Measurements from ENCODE around the gene C15orf39.

C15orf39 gene

DNA sequence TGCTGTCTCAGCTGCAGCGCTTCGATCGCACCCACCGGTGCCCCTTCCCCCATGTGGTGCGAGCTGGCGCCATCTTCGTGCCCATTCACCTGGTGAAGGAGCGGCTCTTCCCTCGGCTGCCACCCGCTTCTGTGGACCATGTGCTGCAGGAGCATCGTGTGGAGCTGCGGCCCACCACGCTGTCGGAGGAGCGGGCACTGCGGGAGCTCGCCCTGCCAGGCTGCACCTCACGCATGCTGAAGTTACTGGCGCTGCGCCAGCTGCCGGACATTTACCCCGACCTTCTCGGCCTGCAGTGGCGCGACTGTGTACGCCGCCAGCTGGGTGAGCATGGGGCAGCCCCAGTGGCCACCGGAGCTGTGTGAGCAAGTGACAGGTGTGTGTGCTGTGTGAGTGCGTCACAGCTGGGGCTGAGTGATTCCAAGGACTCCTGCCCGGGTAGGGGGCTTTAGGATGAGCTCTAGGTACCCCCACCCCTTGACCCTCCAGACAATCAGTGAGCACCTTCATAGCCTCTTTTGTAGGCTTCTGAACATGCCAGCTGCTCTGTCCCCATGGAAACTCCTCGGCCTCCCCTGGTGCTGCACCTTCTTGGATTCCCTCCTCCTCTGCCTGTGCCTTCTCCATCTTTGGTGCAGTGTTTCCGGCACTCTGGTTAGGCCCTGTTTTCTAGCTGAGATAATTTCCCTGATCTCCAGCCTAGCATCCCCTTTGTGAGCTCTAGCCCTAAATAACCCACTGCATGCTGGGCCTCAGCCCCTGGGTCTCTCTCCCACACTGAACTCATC lies 7.0 kb downstream of the C15orf39 start:
- Histone ChIP-seq H3K36me3 (replicated peaks; ENCODE audit: low read depth, low read length) (peaks cover 64% of the 10 kb centered on the region), H3K27ac (ENCODE audit: low read length) (no peak overlapping the region), H3K79me2 (ENCODE audit: low read length) (peaks cover 67% of the 10 kb centered on the region), H3K9me3 (ENCODE audit: insufficient read depth, low read length) (no peaks in the 10 kb centered on the region), H3K4me1 (ENCODE audit: low read length) (peaks cover 13% of the 10 kb centered on the region), H3K4me2 (ENCODE audit: low read length) (no peak overlapping the region), H3K4me3 (ENCODE audit: low read length) (no peak overlapping the region), H3K27me3 (ENCODE audit: low read depth, low read length) (no peaks in the 10 kb centered on the region), H2AFZ (ENCODE audit: low read depth, low read length) (no peak overlapping the region), H4K20me1 (ENCODE audit: insufficient read depth, low read length) (peaks cover 96% of the 10 kb centered on the region), H3K9ac (ENCODE audit: low read length) (no peak overlapping the region)
- TF ChIP-seq EZH2phosphoT487 (IDR thresholded peaks at IDR 0.05; ENCODE audit: low read depth): no peak
- no peak for TF ChIP-seq CTCF (IDR thresholded peaks at IDR 0.05; ENCODE audit: low read depth, low read length)

- Histone ChIP-seq H4K20me1 (ENCODE audit: insufficient read depth, low read length) (peaks cover 92% of the 10 kb centered on the region), H2AFZ (ENCODE audit: low read depth, low read length) (no peak overlapping the region), H3K9ac (ENCODE audit: low read length) (no peak overlapping the region), H3K9me3 (ENCODE audit: insufficient read depth, low read length) (no peaks in the 10 kb centered on the region), H3K4me1 (ENCODE audit: low read length) (peaks cover 8% of the 10 kb centered on the region), H3K36me3 (replicated peaks; ENCODE audit: low read depth, low read length) (peaks cover 64% of the 10 kb centered on the region), H3K79me2 (ENCODE audit: low read length) (peaks cover 62% of the 10 kb centered on the region), H3K4me2 (ENCODE audit: low read length) (no peak overlapping the region), H3K27ac (ENCODE audit: low read length) (no peak overlapping the region), H3K27me3 (ENCODE audit: low read depth, low read length) (no peaks in the 10 kb centered on the region), H3K4me3 (ENCODE audit: low read length) (no peak overlapping the region)
- TF ChIP-seq CTCF (IDR thresholded peaks at IDR 0.05; ENCODE audit: low read depth, low read length) (no peak), EZH2phosphoT487 (IDR thresholded peaks at IDR 0.05; ENCODE audit: low read depth) (no peak)
These were observed 7.6 kb downstream of the C15orf39 start for GRCh38 chr15:75209289-75209676.

- Histone ChIP-seq H3K79me2 (ENCODE audit: low read length) (peaks cover 46% of the 10 kb centered on the region), H3K27ac (ENCODE audit: low read length) (no peak overlapping the region), H4K20me1 (ENCODE audit: insufficient read depth, low read length) (peaks cover 83% of the 10 kb centered on the region), H3K36me3 (replicated peaks; ENCODE audit: low read depth, low read length) (peaks cover 64% of the 10 kb centered on the region), H3K4me3 (ENCODE audit: low read length) (no peak overlapping the region), H2AFZ (ENCODE audit: low read depth, low read length) (no peak overlapping the region), H3K4me1 (ENCODE audit: low read length) (no peaks in the 10 kb centered on the region), H3K4me2 (ENCODE audit: low read length) (no peak overlapping the region), H3K9ac (ENCODE audit: low read length) (no peak overlapping the region), H3K9me3 (ENCODE audit: insufficient read depth, low read length) (no peaks in the 10 kb centered on the region), H3K27me3 (ENCODE audit: low read depth, low read length) (no peaks in the 10 kb centered on the region)
- TF ChIP-seq CTCF (IDR thresholded peaks at IDR 0.05; ENCODE audit: low read depth, low read length) (no peak), EZH2phosphoT487 (IDR thresholded peaks at IDR 0.05; ENCODE audit: low read depth) (no peak)
These were observed 9.1 kb downstream of the C15orf39 start for GRCh38 chr15:75210811-75211230.

DNA sequence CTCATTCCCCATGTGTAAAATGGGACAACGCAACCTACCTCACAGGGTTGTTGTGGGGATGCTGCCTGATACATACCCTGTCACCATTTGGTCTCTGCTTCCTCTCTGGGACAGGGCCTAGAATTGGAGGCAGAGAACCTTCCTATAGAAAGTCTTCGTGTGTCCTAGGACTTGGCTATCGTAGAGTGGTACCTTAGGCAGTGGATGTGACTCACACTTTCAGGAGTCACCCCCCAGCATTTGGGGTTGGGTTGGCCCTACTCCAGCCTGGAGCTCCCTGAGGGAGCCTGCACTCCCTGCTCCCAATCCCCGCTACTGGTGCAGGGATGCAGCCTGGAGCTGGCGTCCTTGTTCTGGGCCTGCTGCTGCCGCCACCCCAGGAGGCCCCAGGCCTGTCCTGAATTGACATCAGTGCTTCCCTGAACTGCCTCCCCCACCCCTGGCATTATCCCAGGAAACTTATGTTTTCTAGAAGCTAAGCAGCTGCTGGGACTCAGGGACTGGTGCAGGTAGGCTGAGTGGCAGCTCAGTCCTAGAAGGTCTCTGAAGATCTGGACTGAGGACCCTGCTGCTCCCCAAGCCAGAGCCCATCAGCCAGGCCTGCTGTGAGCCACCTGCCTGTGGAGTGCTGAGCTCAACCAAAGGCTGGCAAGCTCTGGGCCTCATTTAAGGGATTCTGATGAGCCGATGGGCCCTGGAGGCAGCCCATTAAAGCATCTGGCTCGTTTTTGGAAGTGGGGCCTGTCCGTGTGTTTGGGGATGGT lies 9.9 kb downstream of the C15orf39 start:
- H3K79me2 ChIP-seq (ENCODE audit: low read length): peaks cover 39% of the 10 kb centered on the region
- H3K4me3 ChIP-seq (ENCODE audit: low read length): no peak overlapping the region
- H3K27ac ChIP-seq (ENCODE audit: low read length): no peak overlapping the region
- H3K9me3 ChIP-seq (ENCODE audit: insufficient read depth, low read length): no peaks in the 10 kb centered on the region
- H4K20me1 ChIP-seq (ENCODE audit: insufficient read depth, low read length): peaks cover 75% of the 10 kb centered on the region
- H3K27me3 ChIP-seq (ENCODE audit: low read depth, low read length): no peaks in the 10 kb centered on the region
- H3K36me3 ChIP-seq (replicated peaks; ENCODE audit: low read depth, low read length): peaks cover 64% of the 10 kb centered on the region
- H3K4me2 ChIP-seq (ENCODE audit: low read length): no peak overlapping the region
- no peaks in the 10 kb centered on the region for H3K4me1 ChIP-seq (ENCODE audit: low read length)
- no peak overlapping the region for H2AFZ ChIP-seq (ENCODE audit: low read depth, low read length)
- H3K9ac ChIP-seq (ENCODE audit: low read length): no peak overlapping the region
- TF ChIP-seq EZH2phosphoT487 (IDR thresholded peaks at IDR 0.05; ENCODE audit: low read depth) (no peak), CTCF (IDR thresholded peaks at IDR 0.05; ENCODE audit: low read depth, low read length) (no peak)

All from OCI-LY3 (cell line).